ENCODE results near the gene PCMT1. TPM values are rescaled to one million over a fixed set of nuclear protein-coding genes. Genes with fewer than 3 reads are reported as not detected.

The PCMT1 gene
- 102 and 115 TPM in 2 replicates for total RNA-seq

DNA sequence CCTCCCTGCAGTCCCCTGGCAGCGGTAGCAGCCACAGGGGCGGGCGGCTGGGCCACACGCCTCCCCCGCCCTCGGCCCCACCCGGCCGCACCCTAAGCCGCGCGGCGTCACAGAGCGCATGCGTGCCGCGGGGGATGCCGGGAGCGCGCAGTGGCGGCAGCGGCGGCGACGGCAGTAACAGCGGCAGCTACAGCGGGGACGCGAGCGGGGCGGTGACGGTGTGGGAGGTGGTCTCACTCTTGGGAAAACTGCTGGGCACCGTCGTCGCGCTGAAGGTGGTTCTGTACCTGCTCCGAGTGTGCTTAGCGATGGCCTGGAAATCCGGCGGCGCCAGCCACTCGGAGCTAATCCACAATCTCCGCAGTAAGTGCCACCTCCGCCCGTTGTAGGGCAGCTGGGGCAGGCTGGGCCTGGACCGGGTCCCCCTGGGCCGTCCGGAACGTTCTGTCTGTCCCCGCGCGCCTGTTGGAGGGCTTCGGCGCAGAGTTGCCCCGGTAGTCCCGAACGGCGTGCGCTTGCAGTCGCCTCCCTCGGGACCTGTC is at the start of gene PCMT1:
Gene PCMT1, plus strand, starts transcription at position 148 of the 542 bp plus-strand sequence. Its CDS starts 161 bp downstream, at position 309.

DNA sequence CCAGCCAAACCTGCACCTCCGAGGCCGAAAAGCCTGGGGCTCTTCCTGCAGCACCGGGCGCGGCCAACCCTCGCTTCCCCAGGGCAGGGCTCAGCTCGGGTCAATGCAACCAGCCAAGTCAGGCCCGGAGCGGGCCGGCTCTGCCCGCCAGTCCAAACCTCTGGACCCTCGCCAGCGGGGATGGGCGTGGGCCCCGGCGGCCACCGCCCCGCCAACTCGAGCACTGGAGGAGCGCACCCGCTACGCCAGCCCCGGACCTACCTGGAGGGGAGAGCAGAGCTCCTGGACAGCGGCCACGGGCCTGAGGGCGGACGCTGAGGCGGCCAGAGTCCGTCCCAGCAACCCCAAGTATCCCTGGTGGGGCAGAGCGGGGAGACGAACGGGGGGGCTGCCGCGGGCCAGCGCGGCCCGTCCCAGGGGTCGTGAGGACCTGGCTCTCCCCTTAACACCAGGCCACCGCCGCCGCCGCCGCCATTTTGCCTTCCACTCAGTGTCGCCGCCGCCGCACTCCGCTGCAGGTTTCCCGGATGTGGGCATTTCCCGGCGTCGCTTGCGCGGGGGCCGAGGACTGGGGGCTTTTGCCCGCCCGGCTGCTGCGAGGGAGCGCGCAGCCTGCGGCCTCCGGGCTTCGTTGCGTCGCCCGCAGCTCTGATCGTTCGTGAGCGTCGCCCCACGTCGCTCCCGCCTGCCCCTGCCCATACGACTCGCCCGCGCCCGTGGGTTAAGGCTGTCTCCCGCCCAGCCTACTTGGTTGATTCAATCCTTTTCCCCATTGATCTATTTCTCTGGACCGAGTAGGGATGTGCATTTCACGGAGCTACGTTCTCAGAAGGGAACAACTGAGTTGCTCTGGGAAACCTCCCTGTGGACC is 31.7 kb upstream of the PCMT1 start, which contains the start of gene LATS1:
Gene LATS1, minus strand, starts transcription at position 514 of the 871 bp plus-strand sequence. CDS start 15,975 bp downstream, outside the sequence.

DNA sequence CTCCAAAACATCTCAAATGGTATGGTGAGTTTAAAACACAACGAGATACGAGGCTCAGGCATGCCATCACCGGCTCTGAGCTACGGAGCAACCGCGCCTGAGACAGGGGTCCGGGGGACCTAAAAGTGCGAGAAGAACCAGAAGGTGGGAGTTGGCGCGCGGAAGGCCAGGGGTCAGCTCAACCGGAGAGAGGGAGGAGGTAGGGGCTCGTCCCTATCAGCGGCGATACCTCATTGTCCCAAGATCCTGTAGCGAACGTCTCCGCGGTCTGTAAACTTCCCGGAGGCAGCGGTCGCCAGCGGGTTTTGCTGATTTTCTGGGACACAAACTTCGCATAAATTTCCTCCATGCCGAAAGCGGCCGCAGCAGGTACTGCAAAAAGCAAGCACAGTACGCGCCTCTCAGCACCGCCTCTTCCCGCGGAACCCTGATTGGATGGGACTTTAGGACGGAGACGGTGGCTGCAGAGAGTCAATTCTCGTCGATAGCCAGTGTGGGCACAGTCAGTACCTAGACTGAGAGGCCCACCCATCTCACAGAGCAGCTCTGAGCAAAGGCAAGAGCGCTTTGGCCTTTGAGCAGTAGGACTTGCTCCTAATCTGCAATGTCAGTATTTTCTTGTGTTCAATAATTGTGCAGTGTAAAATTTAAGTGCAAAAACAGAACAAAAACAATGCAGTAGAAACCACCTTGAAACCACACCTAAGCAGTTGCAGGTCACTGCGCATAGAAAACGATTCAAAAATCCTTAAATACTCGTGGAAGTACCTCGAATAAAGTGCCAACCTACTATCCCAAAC is 3.2 kb upstream of the PCMT1 start, which contains the start of gene NUP43:
Gene NUP43, minus strand, starts transcription at position 383 of the 800 bp plus-strand sequence. Its CDS starts 34 bp downstream, at position 349.

Other genes with a start within 250 kb of the PCMT1 start
- gene PPIL4, start 203.7 kb upstream of the PCMT1 start, total RNA-seq, result 16.2 and 31.0 TPM in 2 replicates
- 29.8 and 48.5 TPM in 2 replicates for gene GINM1, start 183.4 kb upstream of the PCMT1 start, total RNA-seq
- 20.4 and 23.9 TPM in 2 replicates for gene KATNA1, start 101.0 kb upstream of the PCMT1 start, total RNA-seq
- gene LATS1, start 31.6 kb upstream of the PCMT1 start, total RNA-seq, result 5.2 and 12.9 TPM in 2 replicates
- 17.0 and 26.1 TPM in 2 replicates for gene NUP43, start 3.2 kb upstream of the PCMT1 start, total RNA-seq
- gene LRP11, start 114.6 kb downstream of the PCMT1 start, total RNA-seq, result 12.0 and 24.0 TPM in 2 replicates
- 0.16 TPM in 1 of 2 replicates, not detected in the other for gene RAET1E, start 148.4 kb downstream of the PCMT1 start, total RNA-seq
- 0.44 and 0.65 TPM in 2 replicates for gene RAET1G, start 173.4 kb downstream of the PCMT1 start, total RNA-seq
- gene ULBP2, start 192.3 kb downstream of the PCMT1 start, total RNA-seq, result 4.7 TPM in 2 replicates
- gene ULBP1, start 214.2 kb downstream of the PCMT1 start, total RNA-seq, result 0.16 and 0.25 TPM in 2 replicates

Measured in bladder microvascular endothelial cell (primary cell).